Type B pancreatic cell (in vitro differentiated cells): ENCODE data around the gene TBX18. TPM values are rescaled to one million over a fixed set of nuclear protein-coding genes. Genes with fewer than 3 reads are reported as not detected.

Experiments
- DNase-seq: peaks from one replicate; pipeline ENCODE4 v3.0.0; 2021; ENCODE audit warnings: mixed read lengths; ENCODE audit not compliant: unreplicated experiment; ENCODE audit errors: extremely low spot score
- H3K27ac Mint-ChIP-seq: 2 replicates; pipeline ENCODE4 v1.8.0; 2021; ENCODE audit warnings: mild to moderate bottlenecking, mixed read lengths
- H3K27me3 Mint-ChIP-seq: 2 replicates; pipeline ENCODE4 v1.8.0; 2021; ENCODE audit warnings: mixed read lengths
- H3K36me3 Mint-ChIP-seq: 2 replicates; pipeline ENCODE4 v1.8.0; 2021; ENCODE audit warnings: mixed read lengths
- H3K4me1 Mint-ChIP-seq: one replicate; pipeline ENCODE4 v1.8.0; 2021; ENCODE audit warnings: mixed read lengths; ENCODE audit not compliant: unreplicated experiment
- H3K4me3 Mint-ChIP-seq: 2 replicates; pipeline ENCODE4 v1.8.0; 2021; ENCODE audit warnings: mild to moderate bottlenecking, mixed read lengths
- H3K9me3 Mint-ChIP-seq: 2 replicates; pipeline ENCODE4 v1.8.0; 2021; ENCODE audit warnings: mixed read lengths
- total RNA-seq: library from RNA; stranded (reverse); gene quantifications from 2 replicates; pipeline ENCODE4 v1.2.1, GENCODE V29; 2021; ENCODE audit warnings: low replicate concordance
- TF ChIP-seq, protein P1 (sequence below): fragments of 200-600 bp; sonication (generic); conservative IDR thresholded peaks from 2 replicates; pipeline ENCODE4 v1.5.0; 2021; ENCODE audit warnings: antibody characterized with exemption, mild to moderate bottlenecking

The TBX18 gene
- total RNA-seq, 1 donor from 2014 or later: 8.2 TPM

DNA sequence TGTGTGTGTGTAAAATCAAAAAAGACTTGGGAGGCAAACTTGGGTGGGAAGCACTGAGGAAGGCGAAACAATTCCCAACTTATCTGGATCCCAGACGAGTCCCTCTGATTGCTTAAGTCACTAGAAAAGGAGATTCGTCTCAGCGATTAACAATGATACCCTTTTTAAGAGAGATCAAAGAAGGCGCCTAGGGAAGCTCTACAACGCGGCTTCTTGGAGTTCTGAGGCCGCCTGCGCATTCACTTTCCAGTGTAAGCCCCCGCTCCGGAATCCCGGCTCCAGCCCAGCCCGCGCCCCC, 8.7 kb upstream of the TBX18 start:
- Mint-ChIP-seq H3K36me3 (no peaks in the 10 kb centered on the region), H3K27ac (no peak overlapping the region), H3K4me3 (peak overlapping the region; percentile 88), H3K4me1 (peaks cover 5% of the 10 kb centered on the region), H3K27me3 (peaks cover 94% of the 10 kb centered on the region), H3K9me3 (no peaks in the 10 kb centered on the region)
- DNase-seq: no peak
- TF ChIP-seq, protein P1, sequence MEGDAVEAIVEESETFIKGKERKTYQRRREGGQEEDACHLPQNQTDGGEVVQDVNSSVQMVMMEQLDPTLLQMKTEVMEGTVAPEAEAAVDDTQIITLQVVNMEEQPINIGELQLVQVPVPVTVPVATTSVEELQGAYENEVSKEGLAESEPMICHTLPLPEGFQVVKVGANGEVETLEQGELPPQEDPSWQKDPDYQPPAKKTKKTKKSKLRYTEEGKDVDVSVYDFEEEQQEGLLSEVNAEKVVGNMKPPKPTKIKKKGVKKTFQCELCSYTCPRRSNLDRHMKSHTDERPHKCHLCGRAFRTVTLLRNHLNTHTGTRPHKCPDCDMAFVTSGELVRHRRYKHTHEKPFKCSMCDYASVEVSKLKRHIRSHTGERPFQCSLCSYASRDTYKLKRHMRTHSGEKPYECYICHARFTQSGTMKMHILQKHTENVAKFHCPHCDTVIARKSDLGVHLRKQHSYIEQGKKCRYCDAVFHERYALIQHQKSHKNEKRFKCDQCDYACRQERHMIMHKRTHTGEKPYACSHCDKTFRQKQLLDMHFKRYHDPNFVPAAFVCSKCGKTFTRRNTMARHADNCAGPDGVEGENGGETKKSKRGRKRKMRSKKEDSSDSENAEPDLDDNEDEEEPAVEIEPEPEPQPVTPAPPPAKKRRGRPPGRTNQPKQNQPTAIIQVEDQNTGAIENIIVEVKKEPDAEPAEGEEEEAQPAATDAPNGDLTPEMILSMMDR: no peak

DNA sequence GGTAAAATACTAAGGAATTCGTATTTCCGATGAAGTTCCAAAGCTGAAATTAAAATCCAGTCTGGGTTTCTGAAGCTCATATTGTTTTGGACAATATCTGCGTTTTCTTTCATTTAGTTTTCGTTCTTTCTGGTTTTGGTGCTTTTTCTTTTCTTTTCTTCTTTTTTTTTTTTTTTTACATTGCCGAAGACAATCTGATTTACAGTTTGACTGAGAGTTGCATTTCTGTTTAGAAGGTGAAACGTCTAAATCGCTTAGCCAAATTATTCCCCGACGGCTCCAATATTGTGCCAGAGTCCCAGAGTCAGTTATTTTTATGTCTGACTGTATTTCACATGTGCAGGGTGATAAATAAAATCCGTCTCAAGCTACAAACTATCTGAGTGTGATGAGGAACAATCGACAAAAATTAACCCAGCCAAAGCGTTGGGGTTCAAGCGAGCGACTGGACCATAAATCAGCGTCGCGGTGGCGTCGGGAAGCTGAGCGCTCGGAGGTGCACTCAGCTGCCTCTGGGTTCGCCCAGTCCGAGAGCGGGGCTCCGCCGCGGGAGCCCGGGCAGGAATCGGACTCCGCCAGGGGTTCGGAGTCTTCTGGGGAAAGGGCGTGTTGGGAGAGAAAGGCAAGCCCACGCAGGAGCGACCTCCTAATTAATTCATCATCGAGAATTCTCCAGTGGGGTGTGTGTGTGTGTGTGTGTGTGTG, 8.2 kb upstream of the TBX18 start:
- Mint-ChIP-seq H3K27ac (peak overlapping the region; percentile 26), H3K9me3 (no peaks in the 10 kb centered on the region), H3K4me3 (peak overlapping the region; percentile 88), H3K36me3 (no peaks in the 10 kb centered on the region), H3K4me1 (peaks cover 5% of the 10 kb centered on the region), H3K27me3 (peaks cover 94% of the 10 kb centered on the region)
- DNase-seq: no peak
- TF ChIP-seq, protein P1: no peak

DNA sequence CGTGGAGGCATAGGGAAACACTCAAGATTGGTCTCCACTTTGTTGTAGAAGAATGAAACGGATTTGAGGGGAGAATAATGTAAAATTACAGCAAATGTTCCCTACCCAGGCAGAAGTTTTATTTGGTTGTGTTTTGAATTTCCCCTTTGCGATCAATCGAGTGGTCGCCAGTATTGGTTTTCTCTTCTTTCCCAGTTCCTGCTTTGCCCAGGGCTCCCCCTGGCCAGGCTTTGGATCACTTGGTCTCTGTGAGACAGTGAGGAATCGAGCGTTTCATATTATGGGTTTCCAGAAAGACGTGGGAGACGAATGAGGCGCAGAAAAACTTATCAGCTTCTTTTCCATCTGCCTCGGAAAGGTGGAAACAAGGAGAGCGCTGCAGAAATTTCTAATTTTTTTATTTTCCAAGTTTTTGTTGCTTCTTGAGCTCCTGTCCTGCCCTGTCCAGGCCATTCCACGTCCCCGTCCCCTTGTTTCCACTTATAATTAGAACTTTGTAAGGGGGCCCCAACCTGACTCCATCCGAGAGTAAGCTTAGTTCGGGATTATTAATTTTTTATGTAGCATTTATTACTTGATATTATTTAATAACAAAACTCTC, 7.5 kb upstream of the TBX18 start:
- TF ChIP-seq, protein P1: no peak
- DNase-seq: no peak
- H3K27ac Mint-ChIP-seq: peak overlapping the region; percentile 19
- H3K4me3 Mint-ChIP-seq: peak overlapping the region; percentile 56
- H3K4me1 Mint-ChIP-seq: peaks cover 5% of the 10 kb centered on the region
- no peaks in the 10 kb centered on the region for H3K9me3 Mint-ChIP-seq
- H3K27me3 Mint-ChIP-seq: peaks cover 94% of the 10 kb centered on the region
- no peaks in the 10 kb centered on the region for H3K36me3 Mint-ChIP-seq

DNA sequence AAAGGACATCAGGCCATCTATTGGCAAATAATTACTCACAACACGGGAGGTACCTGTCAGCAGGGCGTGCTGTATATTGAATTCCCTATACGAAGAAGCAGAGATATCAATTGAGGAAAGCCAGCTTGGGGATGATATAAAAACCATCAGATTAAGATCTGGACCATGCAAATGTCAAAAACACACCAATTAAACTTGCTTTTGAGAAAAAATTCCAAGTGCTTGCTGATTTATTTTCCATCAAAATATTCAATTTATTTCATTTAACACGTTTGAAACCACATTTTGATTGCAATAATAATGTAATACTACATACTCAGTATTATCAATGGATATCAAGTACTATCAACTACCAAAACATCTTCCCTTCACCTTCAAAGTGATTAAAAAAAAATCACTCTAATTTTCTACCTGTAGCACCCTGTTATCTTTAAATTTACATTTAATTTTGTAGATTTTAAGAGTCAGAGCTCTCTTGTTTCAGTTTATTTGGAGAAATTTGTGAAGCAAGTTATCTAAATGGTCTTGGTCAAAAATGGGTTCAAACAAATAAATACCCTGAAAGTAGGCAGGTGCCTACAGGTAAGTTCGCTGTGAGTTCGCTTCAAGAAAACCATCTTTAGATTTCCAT, 6.8 kb upstream of the TBX18 start:
- Mint-ChIP-seq H3K27ac (peak overlapping the region; percentile 19), H3K4me1 (peaks cover 5% of the 10 kb centered on the region), H3K36me3 (no peaks in the 10 kb centered on the region), H3K27me3 (peaks cover 94% of the 10 kb centered on the region), H3K4me3 (peak overlapping the region; percentile 56), H3K9me3 (no peaks in the 10 kb centered on the region)
- no peak for DNase-seq
- TF ChIP-seq, protein P1: no peak

DNA sequence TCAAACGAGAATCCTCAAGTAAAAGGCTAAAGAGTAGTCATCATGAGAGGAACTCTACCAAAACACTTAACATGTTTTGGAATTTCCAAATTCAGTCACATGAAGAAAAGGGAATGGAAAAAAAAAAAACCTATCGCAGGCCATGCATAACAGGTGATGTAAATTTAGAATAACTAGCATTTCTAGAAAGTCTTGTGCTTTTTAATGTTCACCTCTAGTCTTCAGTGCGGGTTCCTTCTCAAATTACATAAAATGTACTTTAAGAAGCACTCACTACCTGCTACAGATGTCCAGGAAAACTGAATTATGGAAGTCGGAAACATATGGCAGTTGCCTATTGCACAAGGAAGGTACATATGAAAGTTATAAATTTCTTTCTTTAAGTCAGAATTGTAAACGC, 6.1 kb upstream of the TBX18 start:
- DNase-seq: no peak
- Mint-ChIP-seq H3K4me3 (no peak overlapping the region), H3K4me1 (peaks cover 5% of the 10 kb centered on the region)

More for the DNA sequence above, 6.1 kb upstream of the TBX18 start:
- no peaks in the 10 kb centered on the region for H3K9me3 Mint-ChIP-seq
- no peaks in the 10 kb centered on the region for H3K36me3 Mint-ChIP-seq
- H3K27ac Mint-ChIP-seq: no peak overlapping the region
- TF ChIP-seq, protein P1: no peak
- peaks cover 94% of the 10 kb centered on the region for H3K27me3 Mint-ChIP-seq
